ENCODE data around the gene SLC39A6. TPM values are rescaled to one million over a fixed set of nuclear protein-coding genes. Genes with fewer than 3 reads are reported as not detected.

Gene SLC39A6
- total RNA-seq, 1 experiment from 2014 or later, result 70.5 TPM

- DNase-seq (ENCODE audit: low read depth, low spot score), result no peak
- Histone ChIP-seq H3K36me3 (ENCODE audit: control insufficient read depth in 1 of 2, insufficient read depth in 2 of 2, low read length in 2 of 2) (peaks cover 69 to 71% of the 10 kb centered on the region in 2 experiments), H3K79me2 (ENCODE audit: insufficient read depth, low read length) (peaks cover 14% of the 10 kb centered on the region), H3K9ac (ENCODE audit: low read length) (no peak overlapping the region), H3K9me3 (ENCODE audit: control insufficient read depth in 1 of 2, insufficient read depth in 1 of 2, low read depth in 1 of 2, low read length in 2 of 2) (no peaks in the 10 kb centered on the region), H3K4me3 (replicated peaks in 1 of 2; ENCODE audit: low read depth in 1 of 2, low read length in 2 of 2) (no peak overlapping the region), H3K4me2 (ENCODE audit: low read length) (no peak overlapping the region), H3K27me3 (ENCODE audit: insufficient read depth, low read length) (no peaks in the 10 kb centered on the region), H3K9me2 (ENCODE audit: insufficient read depth) (no peaks in the 10 kb centered on the region), H3K4me1 (ENCODE audit: control insufficient read depth in 1 of 2, insufficient read depth in 2 of 2, low read length in 2 of 2) (no peaks in the 10 kb centered on the region), H4K20me1 (ENCODE audit: insufficient read depth) (no peaks in the 10 kb centered on the region), H3K27ac (ENCODE audit: low read depth, low read length) (no peak overlapping the region), H2AFZ (ENCODE audit: low read depth, low read length, poor library complexity, severe bottlenecking) (no peak overlapping the region)
- RAD21 ChIA-PET (ENCODE audit: low non-redundant PET in 1 of 2, low total read pairs in 2 of 2, uncharacterized antibody in 2 of 2, unreplicated experiment in 2 of 2), result no interaction called here
- TF ChIP-seq CEBPB (IDR thresholded peaks at IDR 0.05; ENCODE audit: low read depth), result no peak
- TF ChIP-seq, protein P1, sequence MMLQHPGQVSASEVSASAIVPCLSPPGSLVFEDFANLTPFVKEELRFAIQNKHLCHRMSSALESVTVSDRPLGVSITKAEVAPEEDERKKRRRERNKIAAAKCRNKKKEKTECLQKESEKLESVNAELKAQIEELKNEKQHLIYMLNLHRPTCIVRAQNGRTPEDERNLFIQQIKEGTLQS (IDR thresholded peaks at IDR 0.05), result no peak
- TF ChIP-seq, protein P2, sequence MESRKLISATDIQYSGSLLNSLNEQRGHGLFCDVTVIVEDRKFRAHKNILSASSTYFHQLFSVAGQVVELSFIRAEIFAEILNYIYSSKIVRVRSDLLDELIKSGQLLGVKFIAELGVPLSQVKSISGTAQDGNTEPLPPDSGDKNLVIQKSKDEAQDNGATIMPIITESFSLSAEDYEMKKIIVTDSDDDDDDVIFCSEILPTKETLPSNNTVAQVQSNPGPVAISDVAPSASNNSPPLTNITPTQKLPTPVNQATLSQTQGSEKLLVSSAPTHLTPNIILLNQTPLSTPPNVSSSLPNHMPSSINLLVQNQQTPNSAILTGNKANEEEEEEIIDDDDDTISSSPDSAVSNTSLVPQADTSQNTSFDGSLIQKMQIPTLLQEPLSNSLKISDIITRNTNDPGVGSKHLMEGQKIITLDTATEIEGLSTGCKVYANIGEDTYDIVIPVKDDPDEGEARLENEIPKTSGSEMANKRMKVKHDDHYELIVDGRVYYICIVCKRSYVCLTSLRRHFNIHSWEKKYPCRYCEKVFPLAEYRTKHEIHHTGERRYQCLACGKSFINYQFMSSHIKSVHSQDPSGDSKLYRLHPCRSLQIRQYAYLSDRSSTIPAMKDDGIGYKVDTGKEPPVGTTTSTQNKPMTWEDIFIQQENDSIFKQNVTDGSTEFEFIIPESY (IDR thresholded peaks at IDR 0.05; ENCODE audit: extremely low read depth, insufficient replicate concordance, low read length), result no peak
- TF ChIP-seq JUND (IDR thresholded peaks at IDR 0.05), result no peak
- TF ChIP-seq, protein P3, sequence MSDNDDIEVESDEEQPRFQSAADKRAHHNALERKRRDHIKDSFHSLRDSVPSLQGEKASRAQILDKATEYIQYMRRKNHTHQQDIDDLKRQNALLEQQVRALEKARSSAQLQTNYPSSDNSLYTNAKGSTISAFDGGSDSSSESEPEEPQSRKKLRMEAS (IDR thresholded peaks at IDR 0.05), result no peak
- no peak for TF ChIP-seq SIN3A (IDR thresholded peaks at IDR 0.05; ENCODE audit: low read depth)
- TF ChIP-seq POLR2A (IDR thresholded peaks at IDR 0.05; ENCODE audit: borderline replicate concordance, extremely low read depth, insufficient read depth, insufficient read length), result no peak
- TF ChIP-seq CBX3 (IDR thresholded peaks at IDR 0.05; ENCODE audit: low read depth), result no peak
- TF ChIP-seq ELF1 (IDR thresholded peaks at IDR 0.05; ENCODE audit: borderline replicate concordance, low read depth), result no peak
- no peak for TF ChIP-seq TCF7L2 (IDR thresholded peaks at IDR 0.05; ENCODE audit: borderline replicate concordance, extremely low read depth, insufficient read depth, insufficient read length)
- no peak for TF ChIP-seq RAD21 (IDR thresholded peaks at IDR 0.05; ENCODE audit: low read depth)
- TF ChIP-seq CTCF (IDR thresholded peaks at IDR 0.05 in 2 of 3, conservative IDR thresholded peaks at IDR 0.05 in 1 of 3; ENCODE audit: borderline replicate concordance in 1 of 3, insufficient read depth in 1 of 3, low read depth in 2 of 3, low read length in 2 of 3), result no peak
- TF ChIP-seq EZH2 (IDR thresholded peaks at IDR 0.05), result no peak
- no peak for TF ChIP-seq POLR2AphosphoS5 (IDR thresholded peaks at IDR 0.05; ENCODE audit: low read depth, low read length)
- intact Hi-C loops (cut with micrococcal nuclease), result no loop called here
- no peak for ATAC-seq
- no TSS peak for BruUV-seq (replicated peaks)
- POLR2A ChIA-PET, result no interaction called here
- CTCF ChIA-PET, result no interaction called here
Measured at GRCh38 chr18:36142751-36143150, 13.6 kb upstream of the SLC39A6 start.

Measured in HCT116 (cell line).